Activated CD8-positive, alpha-beta T cell treated with anti-CD3 and anti-CD28 coated beads for 36 hours (primary cell): ENCODE results near the gene SLC35B4. TPM values are rescaled to one million over a fixed set of nuclear protein-coding genes. Genes with fewer than 3 reads are reported as not detected.

Source experiments
- ATAC-seq: fragments of 200-7000 bp; cut with Tn5 transposase; one replicate; pipeline ENCODE4 v1.10.0; 2021; ENCODE audit warnings: mild to moderate bottlenecking, moderate library complexity
- CTCF ChIA-PET: fragments of 350-600 bp; sonication (Branson Sonifier 250); formaldehyde crosslinking; loops from one replicate; lab custom pipeline; 2021; ENCODE audit warnings: antibody characterized with exemption; lab: Charles Lee
- POLR2A ChIA-PET: fragments of 350-600 bp; sonication (Branson Sonifier 250); formaldehyde crosslinking; loops from one replicate; lab custom pipeline; 2021; ENCODE audit warnings: antibody characterized with exemption; lab: Charles Lee
- DNase-seq: peaks from one replicate; pipeline ENCODE4 v3.0.0-alpha.2; 2020
- H3K27ac Mint-ChIP-seq: one replicate; pipeline ENCODE4 v1.8.0; 2021; ENCODE audit warnings: mild to moderate bottlenecking, mixed read lengths
- H3K27me3 Mint-ChIP-seq: one replicate; pipeline ENCODE4 v1.8.0; 2021; ENCODE audit warnings: mixed read lengths
- H3K36me3 Mint-ChIP-seq: one replicate; pipeline ENCODE4 v1.8.0; 2021; ENCODE audit warnings: low read depth, mixed read lengths
- H3K4me1 Mint-ChIP-seq: one replicate; pipeline ENCODE4 v1.8.0; 2021; ENCODE audit warnings: low read depth, mixed read lengths
- H3K4me3 Mint-ChIP-seq: one replicate; pipeline ENCODE4 v1.8.0; 2021; ENCODE audit warnings: mild to moderate bottlenecking, moderate library complexity, mixed read lengths
- H3K9me3 Mint-ChIP-seq: one replicate; pipeline ENCODE4 v1.8.0; 2021; ENCODE audit warnings: mixed read lengths
- intact Hi-C: fragments of 100-400 bp; cut with micrococcal nuclease; formaldehyde crosslinking; loops from one replicate; pipeline ENCODE4 v1.10.0; 2022
- total RNA-seq, 2 experiments: library from RNA; stranded (reverse); gene quantifications; one replicate each; pipeline ENCODE4 v1.2.3, GENCODE V29; 2021
- TF ChIP-seq, protein P1 (sequence below): fragments of 200-600 bp; IDR thresholded peaks from one replicate; pipeline ENCODE4 v1.8.0; 2022; ENCODE audit warnings: antibody characterized with exemption, mild to moderate bottlenecking

Gene SLC35B4
- total RNA-seq, 2 experiments from 2014 or later = 11.7 to 13.7 TPM

DNA sequence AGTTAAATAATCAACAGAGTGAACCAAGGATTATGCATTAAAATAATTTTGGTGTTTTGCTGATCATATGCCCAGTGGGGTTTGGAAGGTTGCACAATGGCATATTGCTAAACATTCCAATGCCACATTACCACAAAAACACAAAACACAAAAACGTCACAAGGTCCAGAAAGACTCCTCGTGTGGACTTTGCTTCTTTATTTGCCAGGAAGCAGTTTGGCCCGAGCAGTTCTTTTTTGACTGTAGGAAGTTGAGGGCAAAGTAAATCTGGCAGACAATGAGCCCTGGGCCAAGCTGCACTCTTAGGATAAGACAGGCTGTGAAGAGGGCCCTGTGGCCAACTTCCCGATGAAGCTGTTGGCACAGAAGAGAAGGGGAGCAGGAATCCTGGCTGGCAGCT is 39.2 kb upstream of the SLC35B4 start:
- ChIA-PET CTCF (interaction anchor here (0.8 to 2.1 kb wide), 2 partner anchors 12 to 33 kb away, joined by 3 to 7 read pairs; no protein-coding TSS in a partner anchor), POLR2A (no interaction called here)
- intact Hi-C loops = no loop called here
- peaks cover 3% of the 10 kb centered on the region for H3K4me1 Mint-ChIP-seq
- no peak overlapping the region for H3K4me3 Mint-ChIP-seq
- TF ChIP-seq, protein P1, sequence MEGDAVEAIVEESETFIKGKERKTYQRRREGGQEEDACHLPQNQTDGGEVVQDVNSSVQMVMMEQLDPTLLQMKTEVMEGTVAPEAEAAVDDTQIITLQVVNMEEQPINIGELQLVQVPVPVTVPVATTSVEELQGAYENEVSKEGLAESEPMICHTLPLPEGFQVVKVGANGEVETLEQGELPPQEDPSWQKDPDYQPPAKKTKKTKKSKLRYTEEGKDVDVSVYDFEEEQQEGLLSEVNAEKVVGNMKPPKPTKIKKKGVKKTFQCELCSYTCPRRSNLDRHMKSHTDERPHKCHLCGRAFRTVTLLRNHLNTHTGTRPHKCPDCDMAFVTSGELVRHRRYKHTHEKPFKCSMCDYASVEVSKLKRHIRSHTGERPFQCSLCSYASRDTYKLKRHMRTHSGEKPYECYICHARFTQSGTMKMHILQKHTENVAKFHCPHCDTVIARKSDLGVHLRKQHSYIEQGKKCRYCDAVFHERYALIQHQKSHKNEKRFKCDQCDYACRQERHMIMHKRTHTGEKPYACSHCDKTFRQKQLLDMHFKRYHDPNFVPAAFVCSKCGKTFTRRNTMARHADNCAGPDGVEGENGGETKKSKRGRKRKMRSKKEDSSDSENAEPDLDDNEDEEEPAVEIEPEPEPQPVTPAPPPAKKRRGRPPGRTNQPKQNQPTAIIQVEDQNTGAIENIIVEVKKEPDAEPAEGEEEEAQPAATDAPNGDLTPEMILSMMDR = no peak
- H3K9me3 Mint-ChIP-seq = no peaks in the 10 kb centered on the region
- no peak overlapping the region for H3K27ac Mint-ChIP-seq
- H3K36me3 Mint-ChIP-seq = no peaks in the 10 kb centered on the region
- peaks cover 5% of the 10 kb centered on the region for H3K27me3 Mint-ChIP-seq
- ATAC-seq (no peak), DNase-seq (no peak)

- TF ChIP-seq, protein P1 = no peak
- DNase-seq (no peak), ATAC-seq (no peak)
- Mint-ChIP-seq H3K27me3 (peaks cover 2% of the 10 kb centered on the region), H3K9me3 (no peaks in the 10 kb centered on the region), H3K36me3 (no peaks in the 10 kb centered on the region), H3K4me1 (peaks cover 5% of the 10 kb centered on the region), H3K27ac (no peak overlapping the region), H3K4me3 (no peak overlapping the region)
- intact Hi-C loops = no loop called here
- ChIA-PET POLR2A (no interaction called here), CTCF (no interaction called here)
Measured at GRCh38 chr7:134355004-134355525, 38.3 kb upstream of the SLC35B4 start.

GRCh38 chr7:134353411-134353810 is 36.7 kb upstream of the SLC35B4 start:
- Mint-ChIP-seq H3K27me3 (peaks cover 5% of the 10 kb centered on the region), H3K4me3 (no peak overlapping the region), H3K4me1 (peaks cover 5% of the 10 kb centered on the region), H3K9me3 (no peaks in the 10 kb centered on the region), H3K36me3 (no peaks in the 10 kb centered on the region), H3K27ac (no peak overlapping the region)
- DNase-seq (no peak), ATAC-seq (no peak)
- POLR2A ChIA-PET = no interaction called here
- TF ChIP-seq, protein P1 = no peak
- CTCF ChIA-PET = no interaction called here
- intact Hi-C loops = no loop called here

DNA sequence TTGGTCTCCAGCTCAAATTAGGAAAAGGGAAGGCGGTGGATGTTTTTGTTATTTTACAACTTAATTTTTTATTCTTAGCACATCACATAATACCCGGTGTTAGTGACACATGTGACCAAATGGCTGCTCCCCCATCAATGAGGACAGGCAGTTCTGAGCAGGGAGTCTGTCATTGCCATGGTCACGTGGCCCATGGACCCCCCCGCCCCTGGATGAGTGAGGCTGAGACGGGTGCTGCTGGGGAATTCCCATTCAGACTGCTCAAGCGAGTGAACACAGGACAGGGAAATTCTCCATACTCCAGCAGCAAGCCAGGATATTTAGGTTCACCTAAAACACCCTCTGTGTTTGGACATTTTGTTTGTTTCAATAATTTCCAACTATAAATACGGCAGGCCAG is 34.7 kb upstream of the SLC35B4 start:
- Mint-ChIP-seq H3K27ac (no peak overlapping the region), H3K4me1 (peaks cover 5% of the 10 kb centered on the region), H3K9me3 (no peaks in the 10 kb centered on the region), H3K4me3 (no peak overlapping the region), H3K36me3 (no peaks in the 10 kb centered on the region), H3K27me3 (peaks cover 11% of the 10 kb centered on the region)
- TF ChIP-seq, protein P1 = no peak
- CTCF ChIA-PET = no interaction called here
- DNase-seq = no peak
- ATAC-seq = no peak
- POLR2A ChIA-PET = no interaction called here
- intact Hi-C loops = no loop called here

- peak; percentile 34 for ATAC-seq
- POLR2A ChIA-PET = no interaction called here
- TF ChIP-seq, protein P1 = no peak
- Mint-ChIP-seq H3K4me3 (no peak overlapping the region), H3K36me3 (no peaks in the 10 kb centered on the region), H3K27me3 (peaks cover 11% of the 10 kb centered on the region), H3K27ac (no peak overlapping the region), H3K4me1 (peaks cover 5% of the 10 kb centered on the region), H3K9me3 (no peaks in the 10 kb centered on the region)
- peak; percentile 3 for DNase-seq
- intact Hi-C loops = no loop called here
- CTCF ChIA-PET = interaction anchor here (0.7 kb wide), 1 partner anchor 140 kb away, joined by 3 read pairs; no protein-coding TSS in a partner anchor
Measured at GRCh38 chr7:134350709-134351108, 34.0 kb upstream of the SLC35B4 start.
